ENCODE measurements around the gene CMTR1.

DNA sequence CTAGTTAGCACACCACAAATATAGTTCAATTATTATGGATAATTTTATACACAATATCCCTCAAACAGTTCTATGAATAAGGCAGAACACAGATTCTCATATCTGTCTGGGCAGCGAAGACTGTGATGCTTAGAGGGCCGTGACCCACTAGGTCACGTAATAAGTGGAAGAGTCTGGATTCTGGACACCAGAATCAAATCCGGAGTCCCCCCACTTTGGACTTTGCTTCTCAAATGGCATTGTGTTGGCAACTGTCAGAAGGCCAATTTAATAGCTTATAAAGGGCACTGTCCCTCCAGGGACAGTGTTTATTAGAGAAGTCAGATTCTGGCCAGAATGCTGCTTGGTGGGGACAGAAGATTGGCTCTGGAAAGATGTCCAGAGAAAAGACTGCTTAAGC lies 73.5 kb downstream of the CMTR1 start:
- TF ChIP-seq, protein P1, sequence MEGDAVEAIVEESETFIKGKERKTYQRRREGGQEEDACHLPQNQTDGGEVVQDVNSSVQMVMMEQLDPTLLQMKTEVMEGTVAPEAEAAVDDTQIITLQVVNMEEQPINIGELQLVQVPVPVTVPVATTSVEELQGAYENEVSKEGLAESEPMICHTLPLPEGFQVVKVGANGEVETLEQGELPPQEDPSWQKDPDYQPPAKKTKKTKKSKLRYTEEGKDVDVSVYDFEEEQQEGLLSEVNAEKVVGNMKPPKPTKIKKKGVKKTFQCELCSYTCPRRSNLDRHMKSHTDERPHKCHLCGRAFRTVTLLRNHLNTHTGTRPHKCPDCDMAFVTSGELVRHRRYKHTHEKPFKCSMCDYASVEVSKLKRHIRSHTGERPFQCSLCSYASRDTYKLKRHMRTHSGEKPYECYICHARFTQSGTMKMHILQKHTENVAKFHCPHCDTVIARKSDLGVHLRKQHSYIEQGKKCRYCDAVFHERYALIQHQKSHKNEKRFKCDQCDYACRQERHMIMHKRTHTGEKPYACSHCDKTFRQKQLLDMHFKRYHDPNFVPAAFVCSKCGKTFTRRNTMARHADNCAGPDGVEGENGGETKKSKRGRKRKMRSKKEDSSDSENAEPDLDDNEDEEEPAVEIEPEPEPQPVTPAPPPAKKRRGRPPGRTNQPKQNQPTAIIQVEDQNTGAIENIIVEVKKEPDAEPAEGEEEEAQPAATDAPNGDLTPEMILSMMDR (conservative IDR thresholded peaks at IDR 0.05 in 1 of 2, IDR thresholded peaks at IDR 0.05 in 1 of 2; ENCODE audit: extremely low read depth in 1 of 2, insufficient read depth in 1 of 2, low read depth in 1 of 2, low read length in 2 of 2), result no peak
- no peak for TF ChIP-seq EZH2 (IDR thresholded peaks at IDR 0.05; ENCODE audit: borderline replicate concordance, low read length)
